WTC11 (cell line): Measurements from ENCODE around the gene CRADD. TPM values are rescaled to one million over a fixed set of nuclear protein-coding genes. Genes with fewer than 3 reads are reported as not detected.

Experiments used
- ATAC-seq: fragments of 200-7000 bp; cut with Tn5 transposase; 2 replicates; pipeline ENCODE4 v1.10.0; 2021; ENCODE audit warnings: mild to moderate bottlenecking, moderate library complexity
- CTCF ChIA-PET: fragments of 300-600 bp; sonication (Branson Sonifier 250); formaldehyde crosslinking; loops from one replicate; lab custom pipeline; 2021; ENCODE audit warnings: antibody characterized with exemption; lab: Charles Lee
- POLR2A ChIA-PET: fragments of 350-600 bp; sonication (Branson Sonifier 250); formaldehyde crosslinking; loops from one replicate; lab custom pipeline; 2021; ENCODE audit warnings: antibody characterized with exemption; lab: Charles Lee
- DNase-seq: peaks from one replicate; pipeline ENCODE4 v3.0.0; 2021; ENCODE audit warnings: low spot score
- H3K27ac Mint-ChIP-seq: 2 replicates; pipeline ENCODE4 v1.8.0; 2021; ENCODE audit warnings: mixed read lengths
- H3K27me3 Mint-ChIP-seq: 2 replicates; pipeline ENCODE4 v1.8.0; 2021; ENCODE audit warnings: low read depth, mild to moderate bottlenecking, moderate library complexity, mixed read lengths
- H3K36me3 Mint-ChIP-seq: 2 replicates; pipeline ENCODE4 v1.8.0; 2021; ENCODE audit warnings: mixed read lengths
- H3K4me1 Mint-ChIP-seq: 2 replicates; pipeline ENCODE4 v1.8.0; 2022; ENCODE audit warnings: mixed read lengths
- H3K4me3 Mint-ChIP-seq: 2 replicates; pipeline ENCODE4 v1.8.0; 2021; ENCODE audit warnings: mild to moderate bottlenecking, moderate library complexity, mixed read lengths
- H3K9me3 Mint-ChIP-seq: 2 replicates; pipeline ENCODE4 v1.8.0; 2021; ENCODE audit warnings: mixed read lengths
- AR ChIP-seq: fragments of 250-450 bp; sonication (Bioruptor Pico); IDR thresholded peaks from 2 replicates; pipeline ENCODE4 v1.9.0; 2021; ENCODE audit warnings: mild to moderate bottlenecking
- ATF3 ChIP-seq: sonication (generic); formaldehyde crosslinking; conservative IDR thresholded peaks from 2 replicates; pipeline ENCODE4 v1.8.1; 2022; ENCODE audit warnings: mild to moderate bottlenecking, missing genetic modification reagents
- CDX4 ChIP-seq: fragments of 250-450 bp; sonication (Bioruptor Pico); IDR thresholded peaks from 2 replicates; pipeline ENCODE4 v1.9.0; 2021; ENCODE audit warnings: moderate library complexity, mild to moderate bottlenecking, inconsistent platforms, borderline replicate concordance
- HMGA2 ChIP-seq: fragments of 250-450 bp; sonication (Bioruptor Pico); IDR thresholded peaks from 2 replicates; pipeline ENCODE4 v1.4.0; 2021; ENCODE audit warnings: mild to moderate bottlenecking, moderate library complexity
- IRF2 ChIP-seq: sonication (generic); formaldehyde crosslinking; IDR thresholded peaks from 2 replicates; pipeline ENCODE4 v1.8.0; 2022; ENCODE audit warnings: low read depth, missing genetic modification reagents, borderline replicate concordance
- JUN ChIP-seq: sonication (generic); formaldehyde crosslinking; IDR thresholded peaks from 2 replicates; pipeline ENCODE4 v1.8.0; 2023; ENCODE audit warnings: mild to moderate bottlenecking, missing genetic modification reagents
- MXD4 ChIP-seq: fragments of 250-450 bp; sonication (Bioruptor Pico); IDR thresholded peaks from 2 replicates; pipeline ENCODE4 v1.8.0; 2021; ENCODE audit warnings: mild to moderate bottlenecking, moderate library complexity, borderline replicate concordance
- MYBL2 ChIP-seq: sonication (generic); formaldehyde crosslinking; IDR thresholded peaks from 2 replicates; pipeline ENCODE4 v1.8.1; 2023; ENCODE audit warnings: mild to moderate bottlenecking, moderate library complexity, missing genetic modification reagents
- NFATC4 ChIP-seq: fragments of 250-450 bp; sonication (Bioruptor Pico); IDR thresholded peaks from 2 replicates; pipeline ENCODE4 v1.9.0; 2021; ENCODE audit warnings: mild to moderate bottlenecking
- NFE2L1 ChIP-seq: sonication (generic); formaldehyde crosslinking; IDR thresholded peaks from 2 replicates; pipeline ENCODE4 v1.8.1; 2023; ENCODE audit warnings: missing genetic modification reagents
- NR1H2 ChIP-seq: sonication (generic); formaldehyde crosslinking; IDR thresholded peaks from 2 replicates; pipeline ENCODE4 v1.9.0; 2021; ENCODE audit warnings: mild to moderate bottlenecking, moderate library complexity, missing genetic modification reagents
- NR3C1 ChIP-seq: sonication (generic); formaldehyde crosslinking; conservative IDR thresholded peaks from 2 replicates; pipeline ENCODE4 v1.8.1; 2023; ENCODE audit warnings: low read depth, mild to moderate bottlenecking, missing genetic modification reagents
- PREB ChIP-seq: sonication (generic); formaldehyde crosslinking; IDR thresholded peaks from 2 replicates; pipeline ENCODE4 v1.8.1; 2022; ENCODE audit warnings: mild to moderate bottlenecking, missing genetic modification reagents, moderate library complexity, borderline replicate concordance
- RELA ChIP-seq: sonication (generic); formaldehyde crosslinking; IDR thresholded peaks from 2 replicates; pipeline ENCODE4 v1.8.1; 2022; ENCODE audit warnings: missing genetic modification reagents, mild to moderate bottlenecking, borderline replicate concordance
- TEAD1 ChIP-seq: sonication (generic); formaldehyde crosslinking; IDR thresholded peaks from 2 replicates; pipeline ENCODE4 v1.8.0; 2022; ENCODE audit warnings: mild to moderate bottlenecking, missing genetic modification reagents
- TEAD4 ChIP-seq: sonication (generic); formaldehyde crosslinking; IDR thresholded peaks from 2 replicates; pipeline ENCODE4 v1.8.0; 2022; ENCODE audit warnings: mild to moderate bottlenecking, missing genetic modification reagents
- TP53 ChIP-seq: sonication (generic); formaldehyde crosslinking; IDR thresholded peaks from 2 replicates; pipeline ENCODE4 v1.8.1; 2023; ENCODE audit warnings: mild to moderate bottlenecking, missing genetic modification reagents
- ZNF138 ChIP-seq: sonication (generic); formaldehyde crosslinking; conservative IDR thresholded peaks from 2 replicates; pipeline ENCODE4 v1.8.1; 2022; ENCODE audit warnings: mild to moderate bottlenecking, moderate library complexity, missing genetic modification reagents
- ZNF219 ChIP-seq: sonication (generic); formaldehyde crosslinking; IDR thresholded peaks from 2 replicates; pipeline ENCODE4 v1.8.0; 2023; ENCODE audit warnings: missing genetic modification reagents, mild to moderate bottlenecking, borderline replicate concordance
- ZNF232 ChIP-seq: sonication (generic); formaldehyde crosslinking; IDR thresholded peaks from 2 replicates; pipeline ENCODE4 v1.8.0; 2022; ENCODE audit warnings: mild to moderate bottlenecking, missing genetic modification reagents
- ZNF512 ChIP-seq: sonication (generic); formaldehyde crosslinking; IDR thresholded peaks from 2 replicates; pipeline ENCODE4 v1.8.1; 2022; ENCODE audit warnings: missing genetic modification reagents, borderline replicate concordance
- total RNA-seq: library from RNA; stranded (reverse); gene quantifications from 3 replicates; pipeline ENCODE4 v1.2.3, GENCODE V29; 2021

CRADD gene
- total RNA-seq, 1 experiment from 2014 or later, result 11.6 TPM

GRCh38 chr12:93653079-93653478 is 24.1 kb upstream of the CRADD start:
- no peak for DNase-seq
- no peak for ATAC-seq
- H3K27me3 Mint-ChIP-seq, result no peaks in the 10 kb centered on the region
- POLR2A ChIA-PET, result no interaction called here
- peaks cover 7% of the 10 kb centered on the region; the same call in 1 of the 2 replicates for H3K9me3 Mint-ChIP-seq
- no peak overlapping the region for H3K4me3 Mint-ChIP-seq
- H3K4me1 Mint-ChIP-seq, result no peaks in the 10 kb centered on the region
- no peak for TF ChIP-seq ZNF232
- CTCF ChIA-PET, result no interaction called here
- H3K36me3 Mint-ChIP-seq, result no peaks in the 10 kb centered on the region
- H3K27ac Mint-ChIP-seq, result no peak overlapping the region

GRCh38 chr12:93653712-93654111 is 23.5 kb upstream of the CRADD start:
- no peaks in the 10 kb centered on the region for H3K4me1 Mint-ChIP-seq
- no peaks in the 10 kb centered on the region for H3K27me3 Mint-ChIP-seq
- H3K9me3 Mint-ChIP-seq, result peaks cover 7% of the 10 kb centered on the region; the same call in 1 of the 2 replicates
- TF ChIP-seq NFE2L1 (CRISPR knock-in tag) (no peak), PREB (CRISPR knock-in tag) (no peak), NR3C1 (CRISPR knock-in tag) (no peak), TP53 (CRISPR knock-in tag) (no peak), CDX4 (no peak), RELA (CRISPR knock-in tag) (no peak), ZNF512 (CRISPR knock-in tag) (no peak), AR (CRISPR knock-in tag) (no peak)
- POLR2A ChIA-PET, result no interaction called here
- H3K36me3 Mint-ChIP-seq, result no peaks in the 10 kb centered on the region
- no peak overlapping the region for H3K4me3 Mint-ChIP-seq
- ATAC-seq, result no peak
- CTCF ChIA-PET, result interaction anchor here (0.9 kb wide), 1 partner anchor 447 kb away, joined by 3 read pairs; no protein-coding TSS in a partner anchor
- DNase-seq, result no peak
- H3K27ac Mint-ChIP-seq, result no peak overlapping the region

- Mint-ChIP-seq H3K9me3 (peaks cover 7% of the 10 kb centered on the region; the same call in 1 of the 2 replicates), H3K27me3 (no peaks in the 10 kb centered on the region), H3K4me1 (no peaks in the 10 kb centered on the region), H3K36me3 (no peaks in the 10 kb centered on the region), H3K4me3 (no peak overlapping the region), H3K27ac (no peak overlapping the region)
- TF ChIP-seq HMGA2 (CRISPR knock-in tag) (no peak), MYBL2 (CRISPR knock-in tag) (no peak), ATF3 (CRISPR knock-in tag) (no peak), TEAD1 (CRISPR knock-in tag) (no peak)
- ATAC-seq (no peak), DNase-seq (no peak)
- CTCF ChIA-PET, result interaction anchor here (0.9 kb wide), 1 partner anchor 447 kb away, joined by 3 read pairs; no protein-coding TSS in a partner anchor
- POLR2A ChIA-PET, result no interaction called here
Measured at GRCh38 chr12:93654421-93654820, 22.8 kb upstream of the CRADD start.

- Mint-ChIP-seq H3K27me3 (no peaks in the 10 kb centered on the region), H3K9me3 (peaks cover 7% of the 10 kb centered on the region; the same call in 1 of the 2 replicates), H3K27ac (no peak overlapping the region), H3K4me3 (no peak overlapping the region), H3K4me1 (no peaks in the 10 kb centered on the region), H3K36me3 (no peaks in the 10 kb centered on the region)
- DNase-seq (no peak), ATAC-seq (no peak)
- ChIA-PET CTCF (no interaction called here), POLR2A (no interaction called here)
- TF ChIP-seq ZNF219, result no peak
- TF ChIP-seq ZNF138 (CRISPR knock-in tag), result no peak
- no peak for TF ChIP-seq JUN (CRISPR knock-in tag)
- TF ChIP-seq NR3C1 (CRISPR knock-in tag), result no peak
- no peak for TF ChIP-seq ZNF232
- no peak for TF ChIP-seq MXD4 (CRISPR knock-in tag)
- TF ChIP-seq NFATC4 (CRISPR knock-in tag), result no peak
- TF ChIP-seq TEAD4 (CRISPR knock-in tag), result no peak
- no peak for TF ChIP-seq RELA (CRISPR knock-in tag)
- no peak for TF ChIP-seq IRF2
- TF ChIP-seq NR1H2, result no peak
Measured at GRCh38 chr12:93657071-93657470, 20.1 kb upstream of the CRADD start.
